SK-N-MC (cell line): ENCODE data around the gene TTC34.
"Not testable (repeated sequence)": the region's sequence is repeated elsewhere in the genome, so short reads cannot be mapped to it uniquely, and the experiment has no call there.

Experiments used
- DNase-seq: peaks from one replicate; pipeline ENCODE4 v3.0.0-alpha.2; 2011; ENCODE audit warnings: low read depth, low spot score
- H3K27ac ChIP-seq: fragments of 200-600 bp; sonication (generic); 2 replicates; pipeline ENCODE4 v1.5.1; 2016; ENCODE audit warnings: mixed run types
- H3K36me3 ChIP-seq: fragments of 200-600 bp; sonication (generic); 2 replicates; pipeline ENCODE4 v1.6.1; 2017; ENCODE audit warnings: antibody characterized with exemption, low read length, mixed read lengths; ENCODE audit not compliant: insufficient read depth
- H3K4me3 ChIP-seq: fragments of 200-600 bp; sonication (generic); 2 replicates; pipeline ENCODE4 v1.5.1; 2016
- H3K9ac ChIP-seq: fragments of 200-600 bp; sonication (generic); 2 replicates; pipeline ENCODE4 v1.8.0; 2017; ENCODE audit warnings: mixed run types, mixed read lengths; ENCODE audit not compliant: insufficient read length
- H3K9me3 ChIP-seq: fragments of 200-600 bp; sonication (generic); 2 replicates; pipeline ENCODE4 v1.6.1; 2017; ENCODE audit warnings: low read depth, mild to moderate bottlenecking, antibody characterized with exemption, low read length, moderate library complexity, mixed read lengths
- EZH2 ChIP-seq: fragments of 200-600 bp; sonication (generic); IDR thresholded peaks from one replicate; pipeline ENCODE4 v1.6.1; 2017; ENCODE audit warnings: antibody characterized with exemption
- FOXP2 ChIP-seq: optimal IDR thresholded peaks from 2 replicates; pipeline ENCODE3; 2011; ENCODE audit warnings: mild to moderate bottlenecking, moderate library complexity; ENCODE audit not compliant: insufficient read depth; ENCODE audit errors: extremely low read length, control extremely low read depth
- POLR2AphosphoS5 ChIP-seq: IDR thresholded peaks from 2 replicates; pipeline ENCODE4 v1.6.1; 2012; ENCODE audit warnings: mild to moderate bottlenecking, low read depth, low read length, borderline replicate concordance

Gene TTC34

GRCh38 chr1:2783435-2784397, 17.8 kb downstream of the TTC34 start:
- Histone ChIP-seq H3K4me3 (no peak overlapping the region), H3K27ac (no peak overlapping the region), H3K9me3 (no peaks in the 10 kb centered on the region), H3K9ac (no peak overlapping the region), H3K36me3 (no peaks in the 10 kb centered on the region)
- DNase-seq, result no peak
- no peak for TF ChIP-seq FOXP2
- no peak for TF ChIP-seq EZH2

- Histone ChIP-seq H3K9me3 (no peaks in the 10 kb centered on the region), H3K4me3 (no peak overlapping the region), H3K27ac (no peak overlapping the region), H3K36me3 (no peaks in the 10 kb centered on the region), H3K9ac (no peak overlapping the region)
- TF ChIP-seq FOXP2 (no peak), POLR2AphosphoS5 (no peak), EZH2 (no peak)
- no peak for DNase-seq
Observed at GRCh38 chr1:2783069-2783434, 18.4 kb downstream of the TTC34 start.

- Histone ChIP-seq H3K9me3 (no peaks in the 10 kb centered on the region), H3K36me3 (no peaks in the 10 kb centered on the region), H3K9ac (no peak overlapping the region), H3K4me3 (no peak overlapping the region), H3K27ac (no peak overlapping the region)
- no peak for DNase-seq
- TF ChIP-seq FOXP2 (no peak), EZH2 (no peak), POLR2AphosphoS5 (no peak)
Observed at GRCh38 chr1:2781627-2782026, 19.9 kb downstream of the TTC34 start.

- Histone ChIP-seq H3K36me3 (no peaks in the 10 kb centered on the region), H3K9me3 (no peaks in the 10 kb centered on the region), H3K9ac (no peak overlapping the region), H3K27ac (no peak overlapping the region), H3K4me3 (no peak overlapping the region)
- no peak for TF ChIP-seq POLR2AphosphoS5
- no peak for TF ChIP-seq FOXP2
- no peak for TF ChIP-seq EZH2
- DNase-seq, result no peak
Observed at GRCh38 chr1:2778220-2778592, 23.3 kb downstream of the TTC34 start.

- Histone ChIP-seq H3K27ac (no peak overlapping the region), H3K36me3 (no peaks in the 10 kb centered on the region), H3K9me3 (no peaks in the 10 kb centered on the region), H3K4me3 (no peak overlapping the region), H3K9ac (no peak overlapping the region)
- TF ChIP-seq EZH2 (no peak), FOXP2 (no peak), POLR2AphosphoS5 (no peak)
- DNase-seq, result no peak
Observed at GRCh38 chr1:2777424-2778219, 23.9 kb downstream of the TTC34 start.

- not testable (repeated sequence) for H3K9ac ChIP-seq, H3K9me3 ChIP-seq, DNase-seq, H3K4me3 ChIP-seq, H3K36me3 ChIP-seq, H3K27ac ChIP-seq
Observed at GRCh38 chr1:2775333-2775732, 26.2 kb downstream of the TTC34 start.

- not testable (repeated sequence) for H3K9ac ChIP-seq, H3K27ac ChIP-seq, DNase-seq, H3K9me3 ChIP-seq, H3K4me3 ChIP-seq, H3K36me3 ChIP-seq
Observed at GRCh38 chr1:2768052-2768451, 33.4 kb downstream of the TTC34 start.

- not testable (repeated sequence) for H3K4me3 ChIP-seq, H3K9ac ChIP-seq, H3K27ac ChIP-seq, DNase-seq, H3K36me3 ChIP-seq, H3K9me3 ChIP-seq
Observed at GRCh38 chr1:2759433-2759832, 42.1 kb downstream of the TTC34 start.

- H3K27ac ChIP-seq, DNase-seq, H3K9me3 ChIP-seq, H3K36me3 ChIP-seq, H3K4me3 ChIP-seq, H3K9ac ChIP-seq: not testable (repeated sequence)
Observed at GRCh38 chr1:2757519-2757918, 44.0 kb downstream of the TTC34 start.

- not testable (repeated sequence) for H3K9me3 ChIP-seq, H3K9ac ChIP-seq, DNase-seq, H3K36me3 ChIP-seq, H3K27ac ChIP-seq, H3K4me3 ChIP-seq
Observed at GRCh38 chr1:2755426-2755825, 46.1 kb downstream of the TTC34 start.

GRCh38 chr1:2754597-2754996, 46.9 kb downstream of the TTC34 start:
- H3K27ac ChIP-seq, H3K4me3 ChIP-seq, H3K9ac ChIP-seq, DNase-seq, H3K9me3 ChIP-seq, H3K36me3 ChIP-seq: not testable (repeated sequence)

GRCh38 chr1:2752503-2752902, 49.0 kb downstream of the TTC34 start:
- H3K27ac ChIP-seq, H3K9me3 ChIP-seq, H3K9ac ChIP-seq, H3K36me3 ChIP-seq, DNase-seq, H3K4me3 ChIP-seq: not testable (repeated sequence)

- H3K4me3 ChIP-seq, H3K27ac ChIP-seq, H3K9ac ChIP-seq, H3K9me3 ChIP-seq, DNase-seq, H3K36me3 ChIP-seq: not testable (repeated sequence)
Observed at GRCh38 chr1:2751866-2752265, 49.6 kb downstream of the TTC34 start.
